Hematopoietic multipotent progenitor cell treated with erythropoietin and hydrocortisone succinate and interleukin-3 and kit ligand, for 15 days (in vitro differentiated cells): ENCODE measurements around the gene SUSD4.

Source experiments
- DNase-seq: peaks from one replicate; pipeline ENCODE4 v3.0.0-alpha.2; 2015; ENCODE audit warnings: low spot score

SUSD4 gene

GRCh38 chr1:223230161-223230881, 133.7 kb downstream of the SUSD4 start:
- DNase-seq, result no peak

- DNase-seq, result no peak
These were observed 134.2 kb downstream of the SUSD4 start for GRCh38 chr1:223229756-223230155.

GRCh38 chr1:223228931-223229528, 134.9 kb downstream of the SUSD4 start:
- no peak for DNase-seq

- DNase-seq, result no peak
These were observed 135.8 kb downstream of the SUSD4 start for GRCh38 chr1:223228201-223228600.

- DNase-seq, result no peak
These were observed 136.3 kb downstream of the SUSD4 start for GRCh38 chr1:223227486-223228196.

- no peak for DNase-seq
These were observed 136.9 kb downstream of the SUSD4 start for GRCh38 chr1:223227031-223227430.

- DNase-seq, result no peak
These were observed 137.7 kb downstream of the SUSD4 start for GRCh38 chr1:223226271-223226670.

GRCh38 chr1:223225481-223225880, 138.5 kb downstream of the SUSD4 start:
- no peak for DNase-seq

- DNase-seq, result no peak
These were observed 138.9 kb downstream of the SUSD4 start for GRCh38 chr1:223225061-223225460.

GRCh38 chr1:223224465-223224864, 139.5 kb downstream of the SUSD4 start:
- no peak for DNase-seq

GRCh38 chr1:223223091-223223995, 140.6 kb downstream of the SUSD4 start:
- no peak for DNase-seq

GRCh38 chr1:223222377-223222776, 141.6 kb downstream of the SUSD4 start:
- DNase-seq, result no peak

GRCh38 chr1:223221686-223222085, 142.3 kb downstream of the SUSD4 start:
- no peak for DNase-seq

- no peak for DNase-seq
These were observed 143.9 kb downstream of the SUSD4 start for GRCh38 chr1:223219846-223220610.

- no peak for DNase-seq
These were observed 144.7 kb downstream of the SUSD4 start for GRCh38 chr1:223219318-223219635.

- DNase-seq, result no peak
These were observed 146.2 kb downstream of the SUSD4 start for GRCh38 chr1:223217781-223218180.

- no peak for DNase-seq
These were observed 147.3 kb downstream of the SUSD4 start for GRCh38 chr1:223216531-223217205.

- no peak for DNase-seq
These were observed 147.9 kb downstream of the SUSD4 start for GRCh38 chr1:223216074-223216473.

- no peak for DNase-seq
These were observed 148.9 kb downstream of the SUSD4 start for GRCh38 chr1:223215026-223215425.

GRCh38 chr1:223214261-223214807, 149.6 kb downstream of the SUSD4 start:
- no peak for DNase-seq

GRCh38 chr1:223212441-223212840, 151.5 kb downstream of the SUSD4 start:
- DNase-seq, result no peak
